IMR-90 (cell line): ENCODE results near the gene FLACC1. TPM values are rescaled to one million over a fixed set of nuclear protein-coding genes. Genes with fewer than 3 reads are reported as not detected.

ENCODE experiments used
- ATAC-seq: fragments of 200-7000 bp; cut with Tn5 transposase; 2 replicates; pipeline ENCODE4 v1.9.1; 2020; ENCODE audit warnings: low read depth, mild to moderate bottlenecking, moderate library complexity
- BruUV-seq: library from RNA; stranded (reverse); fragments of 400-500 nt; replicated peaks from 2 replicates; lab custom pipeline; 2021; lab: Mats Ljungman, UMichigan
- CTCF ChIA-PET: fragments of 300-600 bp; formaldehyde crosslinking; extraction: SDS; loops from one replicate; lab custom pipeline; 2021; ENCODE audit warnings: antibody characterized with exemption; lab: Yijun Ruan, JAX
- POLR2A ChIA-PET: fragments of 300-600 bp; sonication (Branson Sonifier 250); formaldehyde crosslinking; loops from one replicate; lab custom pipeline; 2022; ENCODE audit warnings: antibody characterized with exemption; ENCODE audit not compliant: unreplicated experiment; lab: Charles Lee
- DNase-seq: peaks from one replicate; pipeline ENCODE4 v3.0.0; 2013
- H2AFZ ChIP-seq: replicated peaks from 2 replicates; pipeline ENCODE3; 2013; ENCODE audit warnings: low read length, mild to moderate bottlenecking; ENCODE audit not compliant: poor library complexity
- H2AK5ac ChIP-seq: 2 replicates; pipeline ENCODE4 v1.6.1; 2013; ENCODE audit warnings: low read depth, low read length, inconsistent platforms
- H2AK9ac ChIP-seq: replicated peaks from 2 replicates; pipeline ENCODE3; 2013; ENCODE audit warnings: mild to moderate bottlenecking, low read depth, low read length, moderate library complexity; ENCODE audit not compliant: poor library complexity
- H2BK120ac ChIP-seq: 2 replicates; pipeline ENCODE4 v1.6.1; 2013; ENCODE audit warnings: low read depth, low read length, inconsistent platforms
- H2BK15ac ChIP-seq: 3 replicates; pipeline ENCODE4 v1.6.1; 2013; ENCODE audit warnings: low read depth, low read length, inconsistent platforms
- H2BK20ac ChIP-seq: 2 replicates; pipeline ENCODE4 v1.6.1; 2013; ENCODE audit warnings: low read depth, mild to moderate bottlenecking, inconsistent platforms, low read length, moderate library complexity
- H2BK5ac ChIP-seq: 2 replicates; pipeline ENCODE4 v1.6.1; 2013; ENCODE audit warnings: mild to moderate bottlenecking, low read depth, low read length, inconsistent platforms; ENCODE audit not compliant: poor library complexity, severe bottlenecking
- H3K14ac ChIP-seq: replicated peaks from 2 replicates; pipeline ENCODE4 v1.6.1; 2013; ENCODE audit warnings: low read depth, low read length, inconsistent platforms
- H3K18ac ChIP-seq: 2 replicates; pipeline ENCODE4 v1.6.1; 2013; ENCODE audit warnings: low read depth, low read length, control low read depth
- H3K23ac ChIP-seq: 2 replicates; pipeline ENCODE4 v1.6.1; 2013; ENCODE audit warnings: low read depth, low read length, inconsistent platforms
- H3K27ac ChIP-seq: 2 replicates; pipeline ENCODE4 v1.5.1; 2013; ENCODE audit warnings: mild to moderate bottlenecking, control low read depth, low read length; ENCODE audit not compliant: insufficient read depth
- H3K27me3 ChIP-seq: 2 replicates; pipeline ENCODE4 v1.6.1; 2013; ENCODE audit warnings: low read length; ENCODE audit not compliant: control insufficient read depth, insufficient read depth
- H3K36me3 ChIP-seq: 2 replicates; pipeline ENCODE4 v1.6.1; 2013; ENCODE audit warnings: low read length, mixed read lengths; ENCODE audit not compliant: control insufficient read depth, insufficient read depth
- H3K4ac ChIP-seq: 2 replicates; pipeline ENCODE4 v1.6.1; 2013; ENCODE audit warnings: low read depth, low read length, inconsistent platforms
- H3K4me1 ChIP-seq: 2 replicates; pipeline ENCODE4 v1.6.1; 2013; ENCODE audit warnings: low read length, mixed read lengths; ENCODE audit not compliant: control insufficient read depth, insufficient read depth
- H3K4me2 ChIP-seq: 2 replicates; pipeline ENCODE4 v1.6.1; 2013; ENCODE audit warnings: low read depth, mild to moderate bottlenecking, control low read depth, low read length, moderate library complexity
- H3K4me3 ChIP-seq: 2 replicates; pipeline ENCODE4 v1.5.1; 2013; ENCODE audit warnings: low read depth, mild to moderate bottlenecking, control low read depth, low read length, moderate library complexity; ENCODE audit not compliant: insufficient read depth
- H3K56ac ChIP-seq: 2 replicates; pipeline ENCODE4 v1.6.1; 2013; ENCODE audit warnings: low read length, inconsistent platforms; ENCODE audit not compliant: insufficient read depth; ENCODE audit errors: extremely low read depth
- H3K79me1 ChIP-seq, 2 experiments: 2 replicates each; pipeline ENCODE4 v1.6.1; 2013; ENCODE audit warnings: low read length in 2 of 2, inconsistent platforms in 1 of 2, low read depth in 1 of 2
- H3K9ac ChIP-seq: 2 replicates; pipeline ENCODE4 v1.6.1; 2013; ENCODE audit warnings: low read depth, low read length, control low read depth
- H3K9me1 ChIP-seq: 2 replicates; pipeline ENCODE4 v1.6.1; 2013; ENCODE audit warnings: low read length, inconsistent platforms; ENCODE audit not compliant: insufficient read depth
- H3K9me3 ChIP-seq: 2 replicates; pipeline ENCODE4 v1.6.1; 2013; ENCODE audit warnings: low read length; ENCODE audit not compliant: control insufficient read depth, insufficient read depth
- H4K20me1 ChIP-seq: 2 replicates; pipeline ENCODE4 v1.6.1; 2013; ENCODE audit warnings: low read length, inconsistent platforms; ENCODE audit not compliant: insufficient read depth
- H4K5ac ChIP-seq: 2 replicates; pipeline ENCODE4 v1.6.1; 2013; ENCODE audit warnings: mild to moderate bottlenecking, low read depth, low read length, control low read depth
- H4K8ac ChIP-seq, 2 experiments: 2 replicates each; pipeline ENCODE4 v1.6.1; 2013; ENCODE audit warnings: low read depth in 2 of 2, low read length in 2 of 2, control low read depth in 1 of 2, inconsistent platforms in 1 of 2
- H4K91ac ChIP-seq: 2 replicates; pipeline ENCODE4 v1.6.1; 2013; ENCODE audit warnings: low read depth, low read length, inconsistent platforms; ENCODE audit not compliant: insufficient read depth
- CEBPB ChIP-seq: IDR thresholded peaks from 2 replicates; pipeline ENCODE4 v1.6.1; 2012; ENCODE audit warnings: low read depth, low read length, improper control_type of control experiment
- MAFK ChIP-seq: IDR thresholded peaks from 2 replicates; pipeline ENCODE4 v1.6.1; 2012; ENCODE audit warnings: low read depth, low read length, improper control_type of control experiment
- WGBS, 2 experiments: methylation state at CpG; one replicate each; pipeline versions ENCODE4 v1.1.5 to v1.1.7; 2013; ENCODE audit warnings: missing lambda C conversion rate in 2 of 2; ENCODE audit not compliant: insufficient read length in 1 of 2; ENCODE audit errors: extremely low coverage in 2 of 2; 5-methylcytosine and 5-hydroxymethylcytosine counted together
- dilution Hi-C: fragments of 300-500 bp; cut with HindIII; formaldehyde crosslinking; loops from one replicate; pipeline ENCODE4 v1.14.3; 2018; ENCODE audit warnings: low sequenced_read_pairs; ENCODE audit not compliant: unreplicated experiment
- in situ Hi-C: fragments of 300-500 bp; cut with MboI; formaldehyde crosslinking; loops from 3 replicates; pipeline ENCODE4 v1.14.3; 2019; ENCODE audit warnings: low sequenced_read_pairs, inconsistent platforms, mixed read lengths
- intact Hi-C: fragments of 100-400 bp; cut with micrococcal nuclease; formaldehyde crosslinking; loops from 2 replicates; pipeline ENCODE4 v1.10.0; 2022
- polyA plus RNA-seq, 3 experiments: library from polyadenylated mRNA; depleted of rRNA; stranded (reverse); fragments of >200 nt; gene quantifications; 2 replicates each; pipeline ENCODE4 v1.2.3, GENCODE V29; 2012; ENCODE audit warnings: low replicate concordance in 1 of 3
- total RNA-seq: library from RNA; depleted of rRNA; stranded (reverse); fragments of >200 nt; gene quantifications from 2 replicates; pipeline ENCODE4 v1.2.3, GENCODE V29; 2012

FLACC1 gene
- total and polyA plus RNA-seq, 2 of the 4 experiments (the other 2 are of a cell fraction): 0.32 to 0.54 TPM

GRCh38 chr2:201255408-201256033 lies 101.6 kb downstream of the FLACC1 start:
- Histone ChIP-seq H3K9me3 (peaks cover under 1% of the 10 kb centered on the region; the same call in 1 of the 2 replicates), H3K14ac (no peak overlapping the region; the same call in 1 of the 2 replicates), H2BK5ac (no peak overlapping the region), H3K56ac (no peak overlapping the region; the same call in 1 of the 2 replicates), H3K4me3 (no peak overlapping the region), H3K79me1 (peaks cover 11 to 25% of the 10 kb centered on the region in 2 experiments; a peak in 3 of 4 replicates), H4K91ac (peak overlapping the region; percentile 46; the same call in 1 of the 2 replicates), H3K4ac (peak overlapping the region; percentile 29; the same call in 1 of the 2 replicates), H3K9ac (no peak overlapping the region), H4K20me1 (no peaks in the 10 kb centered on the region), H3K9me1 (peaks cover 12% of the 10 kb centered on the region), H2BK20ac (0 out of 2 replicates have a peak overlapping the region, but pooled peaks have one; percentile 39), H3K18ac (no peak overlapping the region), H3K23ac (no peak overlapping the region), H4K5ac (no peak overlapping the region), H2AFZ (peak overlapping the region; percentile 51), H3K27me3 (no peaks in the 10 kb centered on the region), H2BK120ac (0 out of 2 replicates have a peak overlapping the region, but pooled peaks have one; percentile 8), H2AK9ac (no peak overlapping the region), H3K4me2 (no peak overlapping the region), H2AK5ac (peak overlapping the region; percentile 8; the same call in 1 of the 2 replicates), H4K8ac (peak overlapping the region in 1 of 2 experiments; percentile 19; a peak in 2 of 4 replicates), H2BK15ac (no peak overlapping the region), H3K4me1 (peaks cover 9% of the 10 kb centered on the region; the same call in 1 of the 2 replicates), H3K36me3 (no peaks in the 10 kb centered on the region), H3K27ac (no peak overlapping the region)
- DNase-seq (no peak), ATAC-seq (no peak)
- CTCF ChIA-PET: interaction anchor here (0.5 to 1.3 kb wide), 2 partner anchors 11 to 18 kb away, joined by 3 to 4 read pairs; no protein-coding TSS in a partner anchor
- intact Hi-C loops: loop anchor here (5.0 kb wide), 1 partner anchor 97 kb away; no protein-coding TSS in a partner anchor
- dilution Hi-C loops: no loop called here
- BruUV-seq: no TSS peak
- TF ChIP-seq CEBPB (peak; percentile 64), MAFK (no peak)
- in situ Hi-C loops: no loop called here
- WGBS, 2 experiments: 100% methylated on average over 1 of the region's 3 CpGs; no CpG with 5 or more reads in 1 of the 2 experiments
- POLR2A ChIA-PET: no interaction called here
